Heart left ventricle (tissue), 16 donors: Measurements from ENCODE around the gene CERS5. TPM values are rescaled to one million over a fixed set of nuclear protein-coding genes. Genes with fewer than 3 reads are reported as not detected.

ENCODE experiments used
- ATAC-seq, 4 donors: fragments of 200-7000 bp; cut with Tn5 transposase; one replicate each; pipeline ENCODE4 v1.9.1; 2020 to 2022; ENCODE audit warnings: moderate library complexity in 4 of 4, mild to moderate bottlenecking in 3 of 4, moderate number of reproducible peaks in 1 of 4
- DNase-seq, 5 donors: peaks; one replicate each; pipeline ENCODE4 v3.0.0-alpha.2; 2020
- H3K27ac ChIP-seq, 12 donors: fragments of 200-600 bp; sonication (generic) in 4 of 12; one replicate each; pipeline versions ENCODE4 v1.5.0 to v1.8.0; 2016 to 2022; ENCODE audit warnings: mild to moderate bottlenecking in 2 of 12
- H3K27me3 ChIP-seq, 9 donors: fragments of 200-600 bp; sonication (generic) in 2 of 9; one replicate each; pipeline versions ENCODE4 v1.5.1 to v1.8.0; 2016 to 2022; ENCODE audit warnings: mild to moderate bottlenecking in 3 of 9
- H3K36me3 ChIP-seq, 9 donors: fragments of 200-600 bp; sonication (generic) in 2 of 9; one replicate each; pipeline versions ENCODE4 v1.5.0 to v1.8.0; 2018 to 2022; ENCODE audit warnings: mild to moderate bottlenecking in 2 of 9
- H3K4me1 ChIP-seq, 12 donors: fragments of 200-600 bp; sonication (generic) in 4 of 12; one replicate each; pipeline versions ENCODE4 v1.5.0 to v1.8.0; 2016 to 2022; ENCODE audit warnings: mild to moderate bottlenecking in 3 of 12
- H3K4me3 ChIP-seq, 12 donors: fragments of 200-600 bp; sonication (generic) in 4 of 12; one replicate each; pipeline versions ENCODE4 v1.5.0 to v1.8.0; 2017 to 2022; ENCODE audit warnings: mild to moderate bottlenecking in 9 of 12, moderate library complexity in 4 of 12
- H3K9me3 ChIP-seq, 12 donors: fragments of 200-600 bp; sonication (generic) in 4 of 12; one replicate each; pipeline versions ENCODE4 v1.5.0 to v1.8.0; 2016 to 2022; ENCODE audit warnings: mild to moderate bottlenecking in 1 of 12
- POLR2A ChIP-seq, 2 donors: fragments of 450-650 bp; IDR thresholded peaks; one replicate each; pipeline ENCODE4 v1.6.1; 2017; ENCODE audit warnings: antibody characterized with exemption in 2 of 2, mild to moderate bottlenecking in 2 of 2, moderate library complexity in 2 of 2
- WGBS, 4 donors: extraction: QIAGEN DNeasy Blood & Tissue Kit in 2 of 4; methylation state at CpG; one replicate each; pipeline versions ENCODE4 v1.1.5 to v1.1.7; 2013 to 2018; 5-methylcytosine and 5-hydroxymethylcytosine counted together
- intact Hi-C, 10 donors: fragments of 100-400 bp; cut with DNase I; formaldehyde crosslinking; loops; one replicate each; pipeline versions ENCODE4 v1.11.1 to v1.14.2; 2022
- polyA plus RNA-seq, 2 donors: library from polyadenylated mRNA; stranded (reverse); fragments of 200-250 nt; gene quantifications; one replicate each; pipeline ENCODE4 v1.2.3, GENCODE V29; 2013
- total RNA-seq, 9 donors: library from RNA; depleted of rRNA in 2 of 9; stranded (reverse); fragments of >200 nt in 2 of 9; fragmentation: NEBNext Ultra II Directional in 3 of 9; extraction: Animal tissue kit (Norgen Biotek cat#: 25700) in 3 of 9; gene quantifications; one replicate each; pipeline versions ENCODE4 v1.1.0 to v1.2.4, GENCODE V29; 2016 to 2023
- TF ChIP-seq, protein P1 (sequence below), 12 donors: fragments of 200-600 bp; sonication (generic) in 4 of 12; IDR thresholded peaks; one replicate each; pipeline versions ENCODE4 v1.5.0 to v1.8.0; 2018 to 2022; ENCODE audit warnings: antibody characterized with exemption in 12 of 12, mild to moderate bottlenecking in 5 of 12
- donor health status: ischemic (EF 13 %, LVEDD 7.1; RV severe dilation, severe dysfunction).
- donor health status: healthy with polysubstance abuse.
- donor health status: DM: no; HTN: yes; CAD: no.
- donor health status: DM: no; HTN: no; CAD: no.
- donor health status: ischemic (EF 25% LVEDD 6.9; RV normal size, moderate dysfunction).
- donor health status: ischemic (EF 25% LVEDD 5.7; RV mildly dilated, moderate dysfunction).
- donor health status: healthy.
- donor health status: DM: yes; HTN: yes; CAD: no.
- donor health status: ischemic (EF 35%, LVEDD 5.7; RV mildly dilated, moderate dysfunction).
- donor health status: nonischemic (EF 11% LVEDD 7.7; RV severe dilation, severe dysfunction).
- donor health status: DM: yes; HTN: yes; CAD: no.
- donor health status: PGD.
- donor health status: ischemic (EF 29% LVEDD 5.4; RV normal size, mild dysfunction).
- donor health status: nonischemic (EF 23%, LVEDD 6.1; RV moderate dilation, normal function).

The CERS5 gene
- total and polyA plus RNA-seq, 11 donors = 6.8 to 28.4 (median 11.7) TPM

DNA sequence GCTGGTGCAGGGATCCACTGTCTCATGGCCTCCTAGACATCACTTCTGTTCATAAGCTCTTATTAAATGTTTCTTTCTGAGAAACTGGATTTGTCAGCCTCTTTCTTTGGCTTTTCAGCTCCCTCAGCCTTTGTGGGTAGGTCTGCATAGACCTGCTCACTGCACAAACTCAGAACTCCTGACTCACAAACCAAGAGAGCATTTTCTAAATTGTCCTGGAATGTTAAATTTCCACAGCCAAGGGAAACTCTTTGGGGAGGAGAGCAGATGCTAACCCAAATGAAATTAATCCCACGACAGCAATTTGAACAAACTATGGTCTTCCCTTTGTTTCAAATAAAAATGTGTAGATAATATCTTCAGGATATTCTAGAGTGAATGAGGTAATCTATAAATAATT is 19.5 kb upstream of the CERS5 start:
- Histone ChIP-seq H3K27me3 (no peaks in the 10 kb centered on the region), H3K4me1 (peaks cover 0 to 57% (median 28%) of the 10 kb centered on the region in 12 donors), H3K36me3 (peaks cover 0 to 53% (median 27%) of the 10 kb centered on the region in 9 donors), H3K4me3 (no peak overlapping the region), H3K27ac (peak overlapping the region in 2 of 12 donors; percentile 41 to 76), H3K9me3 (no peaks in the 10 kb centered on the region)
- 44 to 65% (median 60%) methylated on average over 1 of the region's 1 CpG for WGBS, 4 donors
- ATAC-seq = no peak
- DNase-seq = no peak
- TF ChIP-seq, protein P1, sequence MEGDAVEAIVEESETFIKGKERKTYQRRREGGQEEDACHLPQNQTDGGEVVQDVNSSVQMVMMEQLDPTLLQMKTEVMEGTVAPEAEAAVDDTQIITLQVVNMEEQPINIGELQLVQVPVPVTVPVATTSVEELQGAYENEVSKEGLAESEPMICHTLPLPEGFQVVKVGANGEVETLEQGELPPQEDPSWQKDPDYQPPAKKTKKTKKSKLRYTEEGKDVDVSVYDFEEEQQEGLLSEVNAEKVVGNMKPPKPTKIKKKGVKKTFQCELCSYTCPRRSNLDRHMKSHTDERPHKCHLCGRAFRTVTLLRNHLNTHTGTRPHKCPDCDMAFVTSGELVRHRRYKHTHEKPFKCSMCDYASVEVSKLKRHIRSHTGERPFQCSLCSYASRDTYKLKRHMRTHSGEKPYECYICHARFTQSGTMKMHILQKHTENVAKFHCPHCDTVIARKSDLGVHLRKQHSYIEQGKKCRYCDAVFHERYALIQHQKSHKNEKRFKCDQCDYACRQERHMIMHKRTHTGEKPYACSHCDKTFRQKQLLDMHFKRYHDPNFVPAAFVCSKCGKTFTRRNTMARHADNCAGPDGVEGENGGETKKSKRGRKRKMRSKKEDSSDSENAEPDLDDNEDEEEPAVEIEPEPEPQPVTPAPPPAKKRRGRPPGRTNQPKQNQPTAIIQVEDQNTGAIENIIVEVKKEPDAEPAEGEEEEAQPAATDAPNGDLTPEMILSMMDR (IDR thresholded peaks at IDR 0.05) = no peak
- TF ChIP-seq POLR2A (IDR thresholded peaks at IDR 0.05) = no peak
- intact Hi-C loops = loop anchor here in 6 of 10 donors (5.0 to 10.0 kb wide), 3 partner anchors 128 to 222 kb away; partner anchors contain the start of gene AQP5 (in 1 of the 6)

DNA sequence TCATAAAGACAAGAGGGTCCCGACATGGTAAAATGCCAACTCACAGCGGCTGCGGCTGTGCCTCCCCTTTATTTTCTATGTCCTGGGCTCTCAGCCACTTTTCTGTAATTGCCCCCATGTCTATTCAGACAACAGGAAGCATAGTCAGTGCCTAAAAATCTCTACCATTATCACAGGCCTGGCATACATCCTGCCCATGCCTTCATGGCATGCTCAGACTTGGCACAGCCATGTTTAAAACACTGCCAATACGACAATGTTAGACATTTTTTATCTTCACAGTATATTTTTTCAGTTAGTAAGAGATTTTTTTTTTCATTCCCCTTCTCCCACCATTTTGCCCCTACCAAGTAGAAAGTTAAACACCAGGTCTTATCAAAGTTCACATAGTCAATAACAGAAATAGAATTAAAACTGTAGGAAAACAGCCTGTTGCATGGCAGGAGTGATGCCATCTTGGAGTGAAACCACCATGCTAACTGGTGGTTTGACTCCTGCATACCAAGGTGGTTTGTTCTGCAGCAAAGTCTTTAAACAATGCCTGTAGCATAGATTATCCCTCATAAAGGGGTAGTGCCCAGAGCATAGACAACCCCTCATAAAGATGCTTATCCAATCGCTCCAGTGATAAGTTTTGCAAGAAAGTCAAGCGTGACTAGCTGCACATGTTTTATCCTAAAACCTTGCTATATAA is 18.9 kb upstream of the CERS5 start:
- H3K27me3 ChIP-seq = no peaks in the 10 kb centered on the region
- ATAC-seq (peak in 2 of 4 donors; percentile 33 to 43), DNase-seq (no peak)
- no peaks in the 10 kb centered on the region for H3K9me3 ChIP-seq
- peak overlapping the region in 4 of 12 donors; percentile 28 to 76 (median 46) for H3K27ac ChIP-seq
- TF ChIP-seq, protein P1 (IDR thresholded peaks at IDR 0.05) = no peak
- no peak for TF ChIP-seq POLR2A (IDR thresholded peaks at IDR 0.05)
- 55 to 78% (median 68%) methylated on average over 6 of the region's 6 CpGs for WGBS, 4 donors
- H3K4me1 ChIP-seq = peaks cover 0 to 57% (median 28%) of the 10 kb centered on the region in 12 donors
- peaks cover 0 to 53% (median 27%) of the 10 kb centered on the region in 9 donors for H3K36me3 ChIP-seq
- no peak overlapping the region for H3K4me3 ChIP-seq
- intact Hi-C loops = loop anchor here in 6 of 10 donors (5.0 to 10.0 kb wide), 3 partner anchors 129 to 221 kb away; partner anchors contain the start of gene AQP5 (in 1 of the 6)

GRCh38 chr12:50185301-50185895 is 18.2 kb upstream of the CERS5 start:
- Histone ChIP-seq H3K9me3 (no peaks in the 10 kb centered on the region), H3K4me1 (peaks cover 0 to 57% (median 28%) of the 10 kb centered on the region in 12 donors), H3K36me3 (peaks cover 0 to 53% (median 29%) of the 10 kb centered on the region in 9 donors), H3K27me3 (no peaks in the 10 kb centered on the region), H3K27ac (peak overlapping the region in 4 of 12 donors; percentile 28 to 76 (median 46)), H3K4me3 (no peak overlapping the region)
- no peak for ATAC-seq
- DNase-seq = no peak
- intact Hi-C loops = loop anchor here in 6 of 10 donors (5.0 to 10.0 kb wide), 3 partner anchors 129 to 221 kb away; partner anchors contain the start of gene AQP5 (in 1 of the 6)
- WGBS, 4 donors = 89 to 91% (median 90%) methylated on average over 4 of the region's 4 CpGs
- no peak for TF ChIP-seq POLR2A (IDR thresholded peaks at IDR 0.05)

- intact Hi-C loops = loop anchor here in 5 of 10 donors (10.0 kb wide), 2 partner anchors 131 to 219 kb away; partner anchors contain the start of gene AQP5 (in 1 of the 5)
- Histone ChIP-seq H3K27me3 (no peaks in the 10 kb centered on the region), H3K4me3 (no peak overlapping the region), H3K4me1 (peaks cover 0 to 57% (median 28%) of the 10 kb centered on the region in 12 donors), H3K36me3 (peaks cover 0 to 54% (median 36%) of the 10 kb centered on the region in 9 donors), H3K27ac (no peak overlapping the region), H3K9me3 (no peaks in the 10 kb centered on the region)
- 92 to 96% (median 95%) methylated on average over 5 of the region's 5 CpGs for WGBS, 4 donors
- TF ChIP-seq, protein P1 (IDR thresholded peaks at IDR 0.05) = no peak
- TF ChIP-seq POLR2A (IDR thresholded peaks at IDR 0.05) = no peak
- ATAC-seq (no peak), DNase-seq (no peak)
Measured at GRCh38 chr12:50184261-50184660, 17.1 kb upstream of the CERS5 start.
